Liver (tissue), 3 donors: ENCODE results near the gene ABCA13.

Source experiments
- CTCF ChIP-seq: fragments of 150-350 bp; IDR thresholded peaks from 2 replicates; pipeline ENCODE4 v1.5.1; 2017; ENCODE audit warnings: improper control_type of control experiment, low read depth, low read length; ENCODE audit not compliant: missing input control
- EGR1 ChIP-seq, 2 donors: IDR thresholded peaks; 2 replicates each; pipeline ENCODE4 v1.6.1; 2016 to 2018; ENCODE audit warnings: antibody characterized with exemption in 2 of 2, low read depth in 2 of 2
- JUND ChIP-seq, 2 donors: IDR thresholded peaks; 2 replicates each; pipeline ENCODE4 v1.6.1; 2016; ENCODE audit warnings: antibody characterized with exemption in 2 of 2
- MAX ChIP-seq: IDR thresholded peaks from 2 replicates; pipeline ENCODE4 v1.6.1; 2016; ENCODE audit warnings: antibody characterized with exemption
- RAD21 ChIP-seq, 2 donors: IDR thresholded peaks; 2 replicates each; pipeline ENCODE4 v1.6.1; 2016; ENCODE audit warnings: antibody characterized with exemption in 2 of 2, mild to moderate bottlenecking in 2 of 2
- REST ChIP-seq: IDR thresholded peaks from 2 replicates; pipeline ENCODE4 v1.6.1; 2016; ENCODE audit warnings: antibody characterized with exemption, mild to moderate bottlenecking
- RXRA ChIP-seq, 2 donors: IDR thresholded peaks; 2 replicates each; pipeline ENCODE4 v1.6.1; 2017 to 2018; ENCODE audit warnings: antibody characterized with exemption in 2 of 2, mild to moderate bottlenecking in 1 of 2
- TAF1 ChIP-seq: conservative IDR thresholded peaks from 2 replicates; pipeline ENCODE4 v1.6.1; 2016; ENCODE audit warnings: antibody characterized with exemption, mild to moderate bottlenecking
- YY1 ChIP-seq: IDR thresholded peaks from 2 replicates; pipeline ENCODE4 v1.6.1; 2016; ENCODE audit warnings: antibody characterized with exemption, mild to moderate bottlenecking
- ZBTB33 ChIP-seq: IDR thresholded peaks from 2 replicates; pipeline ENCODE4 v1.6.1; 2016; ENCODE audit warnings: antibody characterized with exemption
- TF ChIP-seq, protein P1 (sequence below): IDR thresholded peaks from 2 replicates; pipeline ENCODE4 v1.6.1; 2016; ENCODE audit warnings: antibody characterized with exemption
- donor health status: healthy.
- donor health status: healthy.

- no peak for TF ChIP-seq YY1
- no peak for TF ChIP-seq CTCF
- TF ChIP-seq, protein P1, sequence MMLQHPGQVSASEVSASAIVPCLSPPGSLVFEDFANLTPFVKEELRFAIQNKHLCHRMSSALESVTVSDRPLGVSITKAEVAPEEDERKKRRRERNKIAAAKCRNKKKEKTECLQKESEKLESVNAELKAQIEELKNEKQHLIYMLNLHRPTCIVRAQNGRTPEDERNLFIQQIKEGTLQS: no peak
- TF ChIP-seq JUND (IDR thresholded peaks at IDR 0.05): no peak
- no peak for TF ChIP-seq MAX
- TF ChIP-seq REST: no peak
- TF ChIP-seq RAD21 (IDR thresholded peaks at IDR 0.05): no peak
- TF ChIP-seq RXRA (IDR thresholded peaks at IDR 0.05): no peak
- TF ChIP-seq ZBTB33: no peak
- no peak for TF ChIP-seq TAF1
- TF ChIP-seq EGR1 (IDR thresholded peaks at IDR 0.05; ENCODE audit: low read depth in 2 of 2): no peak
Measured at GRCh38 chr7:48132792-48133191, 38.5 kb upstream of the ABCA13 start.
